Measurements from ENCODE around the gene BOLA1.
"Not testable (repeated sequence)": the region's sequence is repeated elsewhere in the genome, so short reads cannot be mapped to it uniquely, and the experiment has no call there.

BOLA1 gene

GRCh38 chr1:149934356-149934755 is 35.0 kb downstream of the BOLA1 start:
- DNase-seq (ENCODE audit: low read depth, low spot score): no peak
- no peak overlapping the region for H3K4me3 ChIP-seq (ENCODE audit: low read depth, low read length)
- no peak for TF ChIP-seq CTCF (IDR thresholded peaks at IDR 0.05; ENCODE audit: low read depth, low read length)
- in situ Hi-C loops (cut with HindIII; ENCODE audit: low sequenced_read_pairs): no loop called here

GRCh38 chr1:149936170-149936991 is 37.0 kb downstream of the BOLA1 start, which contains the start of gene MTMR11:
Gene MTMR11 (minus strand): TSS chr1:149936879. CDS start chr1:149936647, 232 bp downstream.
- in situ Hi-C loops (cut with HindIII; ENCODE audit: low sequenced_read_pairs): no loop called here
- DNase-seq (ENCODE audit: low read depth, low spot score): peak; percentile 52
- no peak for TF ChIP-seq CTCF (IDR thresholded peaks at IDR 0.05; ENCODE audit: low read depth, low read length)
- H3K4me3 ChIP-seq (ENCODE audit: low read depth, low read length): peak within 1 kb of the TSS; percentile 77

- peak; percentile 66 for DNase-seq (ENCODE audit: low read depth, low spot score)
- no peak for TF ChIP-seq CTCF (IDR thresholded peaks at IDR 0.05; ENCODE audit: low read depth, low read length)
Observed at GRCh38 chr1:149936992-149937705, 37.8 kb downstream of the BOLA1 start.

GRCh38 chr1:149937759-149938158 is 38.4 kb downstream of the BOLA1 start:
- H3K4me3 ChIP-seq (ENCODE audit: low read depth, low read length): no peak overlapping the region
- TF ChIP-seq CTCF (IDR thresholded peaks at IDR 0.05; ENCODE audit: low read depth, low read length): no peak
- in situ Hi-C loops (cut with HindIII; ENCODE audit: low sequenced_read_pairs): no loop called here
- no peak for DNase-seq (ENCODE audit: low read depth, low spot score)

More at GRCh38 chr1:149936992-149937705, 37.8 kb downstream of the BOLA1 start:
- in situ Hi-C loops (cut with HindIII; ENCODE audit: low sequenced_read_pairs): no loop called here
- peak overlapping the region; percentile 77 for H3K4me3 ChIP-seq (ENCODE audit: low read depth, low read length)

GRCh38 chr1:149938668-149939003 is 39.3 kb downstream of the BOLA1 start:
- H3K4me3 ChIP-seq (ENCODE audit: low read depth, low read length); in situ Hi-C loops (cut with HindIII; ENCODE audit: low sequenced_read_pairs); DNase-seq (ENCODE audit: low read depth, low spot score): not testable (repeated sequence)

GRCh38 chr1:149940427-149940826 is 41.1 kb downstream of the BOLA1 start:
- in situ Hi-C loops (cut with HindIII; ENCODE audit: low sequenced_read_pairs): no loop called here

More at GRCh38 chr1:149940427-149940826, 41.1 kb downstream of the BOLA1 start:
- TF ChIP-seq CTCF (IDR thresholded peaks at IDR 0.05; ENCODE audit: low read depth, low read length): no peak
- no peak for DNase-seq (ENCODE audit: low read depth, low spot score)
- H3K4me3 ChIP-seq (ENCODE audit: low read depth, low read length): no peak overlapping the region
